Vagina (tissue), 2 donors: Measurements from ENCODE around the gene ANXA6.

Experiments used
- POLR2A ChIP-seq, 2 donors: fragments of 450-650 bp; IDR thresholded peaks; one replicate each; pipeline ENCODE4 v1.6.1; 2017; ENCODE audit warnings: antibody characterized with exemption in 2 of 2, mild to moderate bottlenecking in 2 of 2, moderate library complexity in 2 of 2
- POLR2AphosphoS5 ChIP-seq, 2 donors: sonication (generic); formaldehyde crosslinking; IDR thresholded peaks; one replicate each; pipeline ENCODE4 v1.9.0; 2017; ENCODE audit warnings: antibody characterized with exemption in 2 of 2, mild to moderate bottlenecking in 2 of 2, low read depth in 1 of 2; ENCODE audit not compliant: insufficient read depth in 1 of 2
- TF ChIP-seq, protein P1 (sequence below), 3 experiments: fragments of 450-650 bp in 2 of 3; fragments of 200-600 bp in 1 of 3; sonication (generic) in 1 of 3; IDR thresholded peaks; one replicate each; pipeline ENCODE4 v1.5.1; 2017 to 2019; ENCODE audit warnings: antibody characterized with exemption in 3 of 3, mild to moderate bottlenecking in 2 of 3, moderate library complexity in 2 of 3

DNA sequence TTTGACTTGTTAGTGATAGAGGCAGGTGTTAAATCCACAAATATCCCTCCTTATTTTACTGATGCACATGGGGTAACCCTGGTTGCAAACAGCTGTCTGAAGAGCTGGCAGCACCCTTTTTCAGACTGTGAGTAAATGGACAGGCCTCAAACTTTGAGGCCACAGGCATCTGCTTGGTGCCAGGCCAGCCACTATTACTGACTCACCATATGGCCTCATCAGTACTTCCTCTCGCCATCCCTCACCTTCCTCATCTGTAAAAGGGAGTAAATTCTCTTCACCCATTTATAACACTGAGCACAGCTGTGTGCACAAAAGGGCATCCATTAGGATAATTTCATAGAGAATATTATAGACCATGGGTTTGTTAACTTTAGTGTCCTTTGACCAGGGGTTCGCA lies 64.8 kb downstream of the ANXA6 start:
- TF ChIP-seq POLR2A (IDR thresholded peaks at IDR 0.05) (no peak), POLR2AphosphoS5 (IDR thresholded peaks at IDR 0.05; ENCODE audit: insufficient read depth in 1 of 2, low read depth in 1 of 2) (no peak)
- TF ChIP-seq, protein P1, sequence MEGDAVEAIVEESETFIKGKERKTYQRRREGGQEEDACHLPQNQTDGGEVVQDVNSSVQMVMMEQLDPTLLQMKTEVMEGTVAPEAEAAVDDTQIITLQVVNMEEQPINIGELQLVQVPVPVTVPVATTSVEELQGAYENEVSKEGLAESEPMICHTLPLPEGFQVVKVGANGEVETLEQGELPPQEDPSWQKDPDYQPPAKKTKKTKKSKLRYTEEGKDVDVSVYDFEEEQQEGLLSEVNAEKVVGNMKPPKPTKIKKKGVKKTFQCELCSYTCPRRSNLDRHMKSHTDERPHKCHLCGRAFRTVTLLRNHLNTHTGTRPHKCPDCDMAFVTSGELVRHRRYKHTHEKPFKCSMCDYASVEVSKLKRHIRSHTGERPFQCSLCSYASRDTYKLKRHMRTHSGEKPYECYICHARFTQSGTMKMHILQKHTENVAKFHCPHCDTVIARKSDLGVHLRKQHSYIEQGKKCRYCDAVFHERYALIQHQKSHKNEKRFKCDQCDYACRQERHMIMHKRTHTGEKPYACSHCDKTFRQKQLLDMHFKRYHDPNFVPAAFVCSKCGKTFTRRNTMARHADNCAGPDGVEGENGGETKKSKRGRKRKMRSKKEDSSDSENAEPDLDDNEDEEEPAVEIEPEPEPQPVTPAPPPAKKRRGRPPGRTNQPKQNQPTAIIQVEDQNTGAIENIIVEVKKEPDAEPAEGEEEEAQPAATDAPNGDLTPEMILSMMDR (IDR thresholded peaks at IDR 0.05), result no peak
